ENCODE results near the gene ARHGAP18.

GRCh38 chr6:129621252-129621651, 88.7 kb downstream of the ARHGAP18 start:
- TF ChIP-seq ZBTB7A (CRISPR knock-in tag; IDR thresholded peaks at IDR 0.05): no peak
- TF ChIP-seq GABPA (IDR thresholded peaks at IDR 0.05; ENCODE audit: low read depth, low read length): no peak
- TF ChIP-seq GABPA (CRISPR knock-in tag; IDR thresholded peaks at IDR 0.05; ENCODE audit: low read depth): no peak
- no peak for TF ChIP-seq ZNF75D (CRISPR knock-in tag; IDR thresholded peaks at IDR 0.05; ENCODE audit: borderline replicate concordance)
- TF ChIP-seq ZNF3 (CRISPR knock-in tag; IDR thresholded peaks at IDR 0.05): no peak
- TF ChIP-seq, protein P1, sequence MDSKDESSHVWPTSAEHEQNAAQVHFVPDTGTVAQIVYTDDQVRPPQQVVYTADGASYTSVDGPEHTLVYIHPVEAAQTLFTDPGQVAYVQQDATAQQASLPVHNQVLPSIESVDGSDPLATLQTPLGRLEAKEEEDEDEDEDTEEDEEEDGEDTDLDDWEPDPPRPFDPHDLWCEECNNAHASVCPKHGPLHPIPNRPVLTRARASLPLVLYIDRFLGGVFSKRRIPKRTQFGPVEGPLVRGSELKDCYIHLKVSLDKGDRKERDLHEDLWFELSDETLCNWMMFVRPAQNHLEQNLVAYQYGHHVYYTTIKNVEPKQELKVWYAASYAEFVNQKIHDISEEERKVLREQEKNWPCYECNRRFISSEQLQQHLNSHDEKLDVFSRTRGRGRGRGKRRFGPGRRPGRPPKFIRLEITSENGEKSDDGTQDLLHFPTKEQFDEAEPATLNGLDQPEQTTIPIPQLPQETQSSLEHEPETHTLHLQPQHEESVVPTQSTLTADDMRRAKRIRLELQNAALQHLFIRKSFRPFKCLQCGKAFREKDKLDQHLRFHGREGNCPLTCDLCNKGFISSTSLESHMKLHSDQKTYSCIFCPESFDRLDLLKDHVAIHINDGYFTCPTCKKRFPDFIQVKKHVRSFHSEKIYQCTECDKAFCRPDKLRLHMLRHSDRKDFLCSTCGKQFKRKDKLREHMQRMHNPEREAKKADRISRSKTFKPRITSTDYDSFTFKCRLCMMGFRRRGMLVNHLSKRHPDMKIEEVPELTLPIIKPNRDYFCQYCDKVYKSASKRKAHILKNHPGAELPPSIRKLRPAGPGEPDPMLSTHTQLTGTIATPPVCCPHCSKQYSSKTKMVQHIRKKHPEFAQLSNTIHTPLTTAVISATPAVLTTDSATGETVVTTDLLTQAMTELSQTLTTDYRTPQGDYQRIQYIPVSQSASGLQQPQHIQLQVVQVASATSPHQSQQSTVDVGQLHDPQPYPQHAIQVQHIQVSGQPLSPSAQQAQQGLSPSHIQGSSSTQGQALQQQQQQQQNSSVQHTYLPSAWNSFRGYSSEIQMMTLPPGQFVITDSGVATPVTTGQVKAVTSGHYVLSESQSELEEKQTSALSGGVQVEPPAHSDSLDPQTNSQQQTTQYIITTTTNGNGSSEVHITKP (CRISPR knock-in tag; IDR thresholded peaks at IDR 0.05; ENCODE audit: low read depth): no peak
- TF ChIP-seq ZNF331 (CRISPR knock-in tag; IDR thresholded peaks at IDR 0.05): no peak
- TF ChIP-seq EZH2 (conservative IDR thresholded peaks at IDR 0.05; ENCODE audit: low read depth, low read length): no peak
- no peak for TF ChIP-seq EHMT2 (IDR thresholded peaks at IDR 0.05; ENCODE audit: borderline replicate concordance, low read depth, low read length)
- TF ChIP-seq, protein P2, sequence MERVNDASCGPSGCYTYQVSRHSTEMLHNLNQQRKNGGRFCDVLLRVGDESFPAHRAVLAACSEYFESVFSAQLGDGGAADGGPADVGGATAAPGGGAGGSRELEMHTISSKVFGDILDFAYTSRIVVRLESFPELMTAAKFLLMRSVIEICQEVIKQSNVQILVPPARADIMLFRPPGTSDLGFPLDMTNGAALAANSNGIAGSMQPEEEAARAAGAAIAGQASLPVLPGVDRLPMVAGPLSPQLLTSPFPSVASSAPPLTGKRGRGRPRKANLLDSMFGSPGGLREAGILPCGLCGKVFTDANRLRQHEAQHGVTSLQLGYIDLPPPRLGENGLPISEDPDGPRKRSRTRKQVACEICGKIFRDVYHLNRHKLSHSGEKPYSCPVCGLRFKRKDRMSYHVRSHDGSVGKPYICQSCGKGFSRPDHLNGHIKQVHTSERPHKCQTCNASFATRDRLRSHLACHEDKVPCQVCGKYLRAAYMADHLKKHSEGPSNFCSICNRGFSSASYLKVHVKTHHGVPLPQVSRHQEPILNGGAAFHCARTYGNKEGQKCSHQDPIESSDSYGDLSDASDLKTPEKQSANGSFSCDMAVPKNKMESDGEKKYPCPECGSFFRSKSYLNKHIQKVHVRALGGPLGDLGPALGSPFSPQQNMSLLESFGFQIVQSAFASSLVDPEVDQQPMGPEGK (CRISPR knock-in tag; IDR thresholded peaks at IDR 0.05): no peak
- TF ChIP-seq RNF2 (conservative IDR thresholded peaks at IDR 0.05; ENCODE audit: low read depth): no peak
- TF ChIP-seq, protein P3, sequence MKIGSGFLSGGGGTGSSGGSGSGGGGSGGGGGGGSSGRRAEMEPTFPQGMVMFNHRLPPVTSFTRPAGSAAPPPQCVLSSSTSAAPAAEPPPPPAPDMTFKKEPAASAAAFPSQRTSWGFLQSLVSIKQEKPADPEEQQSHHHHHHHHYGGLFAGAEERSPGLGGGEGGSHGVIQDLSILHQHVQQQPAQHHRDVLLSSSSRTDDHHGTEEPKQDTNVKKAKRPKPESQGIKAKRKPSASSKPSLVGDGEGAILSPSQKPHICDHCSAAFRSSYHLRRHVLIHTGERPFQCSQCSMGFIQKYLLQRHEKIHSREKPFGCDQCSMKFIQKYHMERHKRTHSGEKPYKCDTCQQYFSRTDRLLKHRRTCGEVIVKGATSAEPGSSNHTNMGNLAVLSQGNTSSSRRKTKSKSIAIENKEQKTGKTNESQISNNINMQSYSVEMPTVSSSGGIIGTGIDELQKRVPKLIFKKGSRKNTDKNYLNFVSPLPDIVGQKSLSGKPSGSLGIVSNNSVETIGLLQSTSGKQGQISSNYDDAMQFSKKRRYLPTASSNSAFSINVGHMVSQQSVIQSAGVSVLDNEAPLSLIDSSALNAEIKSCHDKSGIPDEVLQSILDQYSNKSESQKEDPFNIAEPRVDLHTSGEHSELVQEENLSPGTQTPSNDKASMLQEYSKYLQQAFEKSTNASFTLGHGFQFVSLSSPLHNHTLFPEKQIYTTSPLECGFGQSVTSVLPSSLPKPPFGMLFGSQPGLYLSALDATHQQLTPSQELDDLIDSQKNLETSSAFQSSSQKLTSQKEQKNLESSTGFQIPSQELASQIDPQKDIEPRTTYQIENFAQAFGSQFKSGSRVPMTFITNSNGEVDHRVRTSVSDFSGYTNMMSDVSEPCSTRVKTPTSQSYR (CRISPR knock-in tag; IDR thresholded peaks at IDR 0.05; ENCODE audit: borderline replicate concordance): no peak
